ENCODE measurements around the gene TMEM271.

The TMEM271 gene

DNA sequence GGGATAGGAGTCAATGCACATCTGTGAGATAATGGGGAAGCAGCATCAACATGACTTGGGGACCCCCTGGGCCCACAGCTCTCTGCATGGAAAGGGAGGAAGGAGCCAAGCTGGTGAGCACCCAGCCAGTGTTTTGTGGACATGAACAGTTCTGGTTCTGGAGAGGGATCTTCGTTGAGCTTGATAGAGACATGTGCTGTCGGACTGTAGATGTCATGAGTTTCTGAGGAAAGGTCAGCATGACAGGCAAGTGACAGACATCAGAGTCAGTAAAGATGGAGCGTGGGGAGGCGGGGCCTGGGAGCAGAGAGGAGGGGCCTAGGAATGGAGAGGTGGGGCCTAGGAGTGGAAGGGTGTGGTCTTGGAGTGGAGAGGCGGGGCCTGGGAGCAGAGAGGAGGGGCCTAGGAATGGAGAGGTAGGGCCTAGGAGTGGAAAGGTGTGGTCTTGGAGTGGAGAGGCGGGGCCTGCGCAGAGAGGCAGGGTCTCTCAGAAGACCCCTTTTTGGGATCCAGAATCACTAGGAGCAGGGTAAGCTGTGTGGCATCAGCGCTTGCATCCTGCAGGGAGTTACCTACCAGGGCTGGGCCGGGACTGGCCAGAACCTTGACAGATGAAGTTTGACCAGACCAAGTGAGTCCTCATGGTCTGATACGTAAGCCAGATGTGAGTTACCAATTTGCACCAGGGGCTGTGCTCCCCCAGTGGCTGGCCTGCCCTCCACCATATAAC is 43.3 kb downstream of the TMEM271 start:
- DNase-seq: no peak

DNA sequence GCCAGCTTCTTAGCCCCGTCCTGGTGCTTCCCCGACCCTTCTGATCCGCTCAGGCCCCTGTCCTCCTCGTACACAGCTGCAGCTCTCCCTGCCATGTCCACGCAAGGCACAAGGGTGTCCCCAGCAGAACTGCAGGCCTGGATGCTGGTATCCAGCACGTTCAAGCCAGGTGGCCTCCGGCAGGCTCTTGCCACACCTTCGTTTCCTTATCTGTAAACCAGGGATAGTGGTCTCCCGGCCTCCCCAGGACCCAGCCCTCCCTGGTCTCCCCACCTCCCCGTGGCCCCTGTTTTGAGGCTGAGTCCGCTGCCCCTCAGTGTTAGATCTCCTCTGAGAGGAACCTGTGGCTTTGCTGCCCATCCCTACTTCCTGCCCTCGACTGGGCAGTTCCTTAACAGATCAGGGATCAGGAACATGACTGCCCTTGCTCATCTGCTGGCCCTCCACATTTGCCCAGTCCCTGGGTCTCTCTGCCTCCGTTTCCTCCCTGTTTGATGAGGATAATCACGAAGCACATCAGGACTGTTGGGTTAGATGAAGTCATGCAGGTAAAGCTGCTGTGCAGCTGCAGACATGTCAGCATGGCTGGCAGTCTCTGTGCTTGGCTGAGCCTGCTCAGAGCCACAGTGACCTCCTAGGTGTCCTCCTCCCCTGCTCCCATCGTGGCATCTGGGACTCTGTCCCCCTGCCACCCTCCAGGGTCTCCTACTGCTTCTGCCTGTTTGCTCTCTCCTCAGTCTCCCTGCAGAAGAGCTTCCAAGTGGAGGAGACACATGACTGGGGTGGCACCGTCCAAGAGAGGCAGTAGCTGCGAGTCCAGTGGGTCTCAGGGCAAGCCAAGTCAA is 44.2 kb downstream of the TMEM271 start:
- no peak for DNase-seq

DNA sequence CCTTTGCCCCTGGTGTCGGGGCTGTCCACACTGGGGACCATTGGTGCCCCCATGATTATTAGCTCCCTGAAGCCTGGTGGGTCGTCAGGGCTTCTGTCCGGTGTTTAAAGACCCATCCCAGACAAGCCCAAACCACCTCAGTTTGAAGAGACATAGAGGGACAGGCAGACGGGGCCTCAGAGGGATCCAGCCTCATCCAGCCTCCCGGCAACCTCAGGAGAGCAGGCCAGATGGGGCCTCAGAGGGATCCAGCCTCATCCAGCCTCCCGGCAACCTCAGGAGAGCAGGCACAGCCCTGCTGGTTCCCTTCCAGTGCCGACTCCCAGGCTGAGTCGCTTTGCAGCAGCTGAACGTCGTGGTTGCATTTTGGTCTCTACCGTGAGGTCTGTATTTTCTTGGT is 45.0 kb downstream of the TMEM271 start:
- DNase-seq: no peak

DNA sequence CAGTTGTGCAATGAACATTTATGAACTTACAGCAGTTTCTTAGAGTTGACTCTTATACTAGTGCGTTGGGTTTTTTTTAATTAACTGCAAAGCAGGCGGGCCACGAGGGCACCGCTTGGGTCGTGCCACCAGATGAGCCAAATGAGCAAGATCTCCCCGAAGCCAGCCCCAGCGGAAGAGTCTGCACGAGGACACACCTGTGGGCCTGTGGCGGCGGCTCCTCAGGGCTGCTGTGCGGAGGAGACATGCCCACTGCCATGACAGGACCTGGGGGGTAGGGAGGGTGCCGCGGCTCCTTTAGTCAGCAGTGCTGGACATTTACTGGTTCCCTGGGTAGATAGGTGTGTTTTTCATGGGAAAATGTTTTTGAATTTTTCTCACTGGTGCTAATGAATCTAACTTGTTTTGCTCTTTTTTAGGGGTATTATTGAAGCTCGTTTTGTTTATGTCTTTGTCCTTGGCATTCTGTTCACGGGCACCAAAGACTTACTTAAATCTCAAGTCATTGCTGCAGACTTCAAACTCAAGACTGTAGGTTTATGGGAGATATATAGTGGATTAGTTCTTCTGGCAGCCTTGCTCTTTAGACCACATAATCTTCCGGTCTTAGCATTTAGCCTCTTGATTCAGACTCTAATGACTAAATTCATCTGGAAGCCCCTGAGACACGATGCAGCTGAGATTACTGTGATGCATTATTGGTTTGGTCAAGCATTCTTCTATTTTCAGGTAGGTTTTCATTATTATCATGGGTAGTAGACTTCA is 45.9 kb downstream of the TMEM271 start:
- DNase-seq: no peak

DNA sequence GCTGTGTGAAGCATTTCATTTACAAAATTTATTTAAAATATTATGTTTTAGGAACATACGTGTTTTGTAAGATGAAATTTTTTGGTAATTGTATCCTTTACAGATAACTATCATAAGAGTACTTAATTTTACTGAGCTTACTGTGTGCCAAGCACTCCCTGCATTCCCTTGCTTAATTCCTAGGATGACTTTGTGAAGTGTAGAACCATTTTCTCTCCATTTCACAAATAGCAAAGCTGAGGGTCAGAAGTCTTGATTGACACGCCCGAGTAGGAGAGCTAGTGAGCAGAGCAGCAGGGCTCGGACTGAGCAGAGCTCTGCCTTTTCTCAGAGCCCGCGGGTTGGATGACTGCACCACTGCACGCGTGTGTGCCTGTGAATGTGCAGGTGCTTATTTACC is 46.5 kb downstream of the TMEM271 start:
- DNase-seq: no peak

DNA sequence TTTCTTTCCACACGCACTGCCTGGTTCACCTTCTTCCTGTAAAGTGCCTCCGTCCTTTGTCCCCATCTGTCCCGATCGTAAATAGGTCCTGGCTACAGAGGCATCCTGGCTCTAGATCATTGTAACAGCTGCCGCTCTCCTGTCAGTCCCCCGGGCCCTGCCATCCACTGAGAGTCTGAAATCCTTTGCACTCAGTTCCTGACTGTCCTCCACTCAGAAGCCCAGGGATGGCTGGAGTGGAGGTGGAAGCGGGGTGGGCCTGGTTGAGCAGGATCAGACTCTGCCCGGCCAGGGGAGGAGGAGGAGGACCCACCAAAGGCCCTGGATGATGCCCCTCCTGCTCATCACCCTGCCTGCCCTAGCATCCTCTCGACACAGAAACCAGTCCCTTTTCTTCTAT is 47.3 kb downstream of the TMEM271 start:
- no peak for DNase-seq

DNA sequence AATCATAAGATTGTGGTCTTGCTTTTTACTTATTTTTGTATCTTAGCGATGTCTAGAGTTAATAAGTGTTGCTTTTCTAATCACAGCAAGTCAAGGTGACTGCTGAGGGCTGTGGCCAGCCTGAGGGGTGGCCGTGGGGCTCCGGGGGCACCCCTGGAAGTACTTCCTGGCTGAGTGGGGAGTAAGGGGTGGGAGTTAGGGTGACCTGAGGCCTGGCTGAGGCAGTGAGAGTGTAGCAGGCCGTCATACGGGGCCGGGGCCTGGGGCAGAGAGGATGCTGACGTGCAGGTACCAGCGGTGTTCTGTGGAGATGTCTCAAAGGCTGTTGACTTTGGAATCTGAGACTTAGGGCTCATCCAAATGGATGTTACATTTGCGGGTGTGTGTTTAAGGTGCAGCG is 47.8 kb downstream of the TMEM271 start:
- DNase-seq: no peak

DNA sequence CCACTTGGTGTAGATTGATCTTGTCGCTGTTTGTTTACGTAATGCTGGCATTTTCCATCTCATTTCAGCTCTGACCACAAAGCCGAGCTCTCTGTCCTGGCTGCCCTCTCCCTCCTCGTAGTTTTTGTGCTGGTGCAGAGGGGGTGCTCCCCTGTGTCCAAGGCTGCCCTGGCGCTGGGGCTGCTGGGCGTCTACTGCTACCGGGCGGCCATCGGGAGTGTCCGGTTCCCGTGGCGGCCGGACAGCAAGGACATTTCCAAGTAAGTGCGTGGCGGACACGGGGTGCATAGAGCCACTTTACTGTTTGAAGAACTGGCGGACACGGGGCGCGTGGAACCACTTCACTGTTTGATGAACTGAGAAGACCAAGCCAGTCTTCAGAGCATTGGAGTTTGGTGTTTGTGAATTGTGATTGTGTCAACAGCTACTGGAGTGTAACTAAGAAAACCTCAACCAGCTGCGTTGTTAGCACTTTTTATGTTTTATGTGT is 49.1 kb downstream of the TMEM271 start:
- DNase-seq: no peak

DNA sequence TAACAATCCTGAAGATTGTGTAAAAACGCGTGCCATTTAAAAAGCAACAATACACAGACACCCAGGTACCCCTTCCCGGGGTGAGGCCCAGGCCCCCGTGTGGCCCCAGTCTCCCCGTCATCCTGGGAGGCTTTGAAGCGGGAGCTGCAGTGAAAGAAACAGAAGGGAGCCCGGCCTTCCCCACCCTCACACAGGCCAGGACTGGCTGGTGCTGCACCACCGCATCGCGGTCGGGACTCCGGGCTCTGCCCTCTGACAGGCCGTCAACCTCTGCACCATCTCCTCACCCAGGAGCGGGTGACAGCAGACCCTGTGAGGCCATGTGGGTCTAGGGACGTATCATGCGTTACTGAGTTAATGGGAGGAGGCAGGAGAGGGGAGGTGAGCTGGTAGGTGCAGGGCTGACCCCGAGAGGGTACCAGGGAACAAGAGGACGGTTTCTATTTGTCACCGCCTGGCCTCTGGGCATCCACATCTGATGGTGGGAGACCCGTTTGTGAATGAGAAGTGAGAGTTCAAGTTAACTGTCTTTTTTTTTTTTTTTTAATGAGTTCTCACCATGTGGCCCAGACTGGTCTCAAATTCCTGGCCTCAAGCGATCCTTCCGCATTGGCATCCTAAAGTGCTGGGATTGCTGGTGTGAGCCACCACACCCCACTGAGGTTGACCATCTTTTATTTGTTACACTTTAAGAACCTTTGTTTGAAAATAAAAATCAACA is 49.7 kb downstream of the TMEM271 start:
- no peak for DNase-seq

DNA sequence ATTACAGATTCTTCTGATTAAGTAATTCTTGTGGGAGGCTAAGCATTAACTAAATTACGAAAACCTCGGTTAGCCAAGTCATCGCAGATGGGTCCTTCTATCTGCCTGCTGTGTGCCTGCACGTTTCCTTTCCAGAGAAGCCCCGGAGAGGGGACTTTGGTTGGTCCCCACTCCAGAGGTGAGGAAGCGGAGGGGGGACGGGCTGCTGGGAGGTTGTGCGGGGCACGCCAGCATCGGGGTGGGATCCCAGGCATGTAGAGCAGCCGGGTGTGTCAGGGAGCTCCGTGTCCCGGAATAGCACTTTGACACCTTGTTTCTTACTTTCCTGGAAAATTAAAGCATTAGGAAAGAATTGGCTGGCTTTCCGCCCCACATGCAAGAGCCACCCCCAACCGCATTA is 50.4 kb downstream of the TMEM271 start:
- no peak for DNase-seq

DNA sequence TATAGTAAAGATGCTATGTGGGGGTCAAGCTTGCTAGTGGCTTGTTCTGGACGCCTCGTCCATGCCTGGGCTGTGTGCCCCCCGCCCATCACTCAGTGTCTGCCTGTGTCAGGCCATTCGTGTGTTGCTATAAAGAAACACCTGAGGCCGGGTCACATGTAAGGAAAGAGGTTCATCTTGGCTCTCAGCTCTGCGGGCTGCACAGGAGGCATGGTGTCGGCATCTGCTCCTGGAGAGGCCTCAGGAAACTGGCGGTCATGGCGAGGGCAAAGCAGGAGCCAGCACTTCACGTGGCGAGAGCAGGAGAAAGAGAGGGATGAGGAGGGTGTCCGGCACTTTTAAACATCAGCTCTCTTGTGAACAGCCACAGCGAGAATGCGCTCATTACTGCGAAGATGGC is 51.9 kb downstream of the TMEM271 start:
- no peak for DNase-seq

All from CD4-positive, alpha-beta T cell treated with Interleukin-21 for 1 hour (primary cell).